Effector memory CD8-positive, alpha-beta T cell (primary cell): Measurements from ENCODE around the gene MEDAG.
"Not testable (repeated sequence)": the region's sequence is repeated elsewhere in the genome, so short reads cannot be mapped to it uniquely, and the experiment has no call there.

Experiments
- ATAC-seq: fragments of 150-1000 bp; cut with Tn5 transposase; replicated peaks from 2 replicates; pipeline ENCODE4 v1.10.0; 2021; ENCODE audit warnings: mild to moderate bottlenecking, moderate library complexity
- DNase-seq, 3 experiments: peaks; one replicate each; pipeline ENCODE4 v3.0.0; 2021
- H3K27ac Mint-ChIP-seq, 2 donors: one replicate each; pipeline ENCODE4 v1.8.0; 2022; ENCODE audit warnings: mild to moderate bottlenecking in 2 of 2, mixed read lengths in 2 of 2, moderate library complexity in 2 of 2
- H3K27me3 Mint-ChIP-seq, 2 donors: one replicate each; pipeline ENCODE4 v1.8.0; 2022; ENCODE audit warnings: mixed read lengths in 2 of 2
- H3K36me3 Mint-ChIP-seq: one replicate; pipeline ENCODE4 v1.8.0; 2022; ENCODE audit warnings: mild to moderate bottlenecking, moderate library complexity, mixed read lengths; ENCODE audit not compliant: insufficient read depth
- H3K4me1 Mint-ChIP-seq, 2 donors: one replicate each; pipeline ENCODE4 v1.8.0; 2022; ENCODE audit warnings: low read depth in 2 of 2, mixed read lengths in 2 of 2
- H3K4me3 Mint-ChIP-seq, 2 donors: one replicate each; pipeline ENCODE4 v1.8.0; 2022; ENCODE audit warnings: mild to moderate bottlenecking in 2 of 2, mixed read lengths in 2 of 2, moderate library complexity in 2 of 2
- H3K9me3 Mint-ChIP-seq, 2 donors: one replicate each; pipeline ENCODE4 v1.8.0; 2022; ENCODE audit warnings: mixed read lengths in 2 of 2

MEDAG gene

DNA sequence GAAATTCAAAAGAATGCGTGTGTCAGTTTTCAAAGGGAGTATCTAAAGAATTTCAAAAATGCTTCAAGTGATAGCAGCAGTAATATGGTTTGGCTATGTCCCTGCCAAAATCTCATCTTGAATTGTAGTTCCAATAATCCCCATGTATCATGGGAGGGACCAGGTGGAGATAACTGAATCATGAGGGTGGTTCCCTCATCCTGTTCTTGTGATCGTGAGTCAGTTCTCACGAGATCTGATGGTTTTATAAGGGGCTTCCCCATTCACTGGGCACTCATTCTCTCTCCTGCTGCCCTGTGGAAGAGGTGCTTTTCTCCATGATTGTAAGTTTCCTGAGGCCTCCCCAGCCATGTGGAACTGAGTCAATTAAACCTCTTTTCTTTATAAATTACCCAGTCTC is 21.1 kb downstream of the MEDAG start:
- not testable (repeated sequence) for H3K9me3 Mint-ChIP-seq

DNA sequence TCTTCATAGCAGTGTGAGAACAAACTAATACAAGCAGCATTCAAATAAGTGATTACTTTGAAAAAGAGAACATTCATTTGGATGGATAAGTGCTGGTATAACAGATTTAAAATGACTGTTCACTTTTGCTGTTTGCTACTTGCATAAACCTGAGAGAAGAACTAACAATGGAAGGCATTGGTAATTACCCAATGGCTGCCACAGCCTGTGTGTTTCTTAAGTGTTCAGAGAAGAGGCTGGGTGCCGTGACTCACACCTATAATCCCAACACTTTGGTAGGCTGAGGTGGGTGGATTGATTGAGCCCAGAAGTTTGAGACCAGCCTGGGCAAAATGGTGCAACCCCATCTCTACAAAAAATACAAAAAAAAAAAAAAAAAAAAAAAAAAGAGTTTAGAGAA is 21.5 kb downstream of the MEDAG start:
- ATAC-seq (no peak), DNase-seq (no peak)
- H3K36me3 Mint-ChIP-seq, result no peaks in the 10 kb centered on the region
- peaks cover 49 to 53% of the 10 kb centered on the region in 2 donors for H3K27me3 Mint-ChIP-seq
- H3K9me3 Mint-ChIP-seq, result no peaks in the 10 kb centered on the region
- no peak overlapping the region for H3K27ac Mint-ChIP-seq
- no peak overlapping the region for H3K4me3 Mint-ChIP-seq
- peaks cover 0 to 4% of the 10 kb centered on the region in 2 donors for H3K4me1 Mint-ChIP-seq

More for the DNA sequence above, 21.1 kb downstream of the MEDAG start:
- H3K27ac Mint-ChIP-seq, H3K4me3 Mint-ChIP-seq, H3K36me3 Mint-ChIP-seq, DNase-seq, ATAC-seq, H3K4me1 Mint-ChIP-seq: not testable (repeated sequence)
- H3K27me3 Mint-ChIP-seq, result peaks cover 45 to 49% of the 10 kb centered on the region in 2 donors

DNA sequence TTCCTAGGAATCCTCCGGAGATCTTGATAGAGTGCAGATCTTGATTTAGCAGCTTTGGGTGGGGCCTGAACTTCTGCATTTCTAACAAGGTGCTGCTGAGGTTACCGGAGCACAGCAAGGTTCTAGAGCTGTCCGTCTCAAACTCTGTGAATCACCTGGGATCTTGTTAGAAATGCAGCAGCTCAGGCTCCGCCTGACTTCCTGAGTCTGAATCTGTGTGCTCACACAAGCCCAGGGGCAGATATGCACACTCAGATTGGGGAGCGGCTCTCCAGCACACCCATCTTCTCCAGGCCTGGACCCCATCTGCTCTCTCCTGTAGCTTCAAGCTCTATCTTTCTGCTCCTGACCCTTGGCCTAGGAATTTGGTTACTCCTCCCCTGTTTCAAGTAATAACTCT is 22.9 kb downstream of the MEDAG start:
- Mint-ChIP-seq H3K27ac (no peak overlapping the region), H3K4me3 (no peak overlapping the region), H3K4me1 (peaks cover 0 to 4% of the 10 kb centered on the region in 2 donors), H3K36me3 (no peaks in the 10 kb centered on the region), H3K27me3 (peaks cover 56 to 63% of the 10 kb centered on the region in 2 donors), H3K9me3 (no peaks in the 10 kb centered on the region)
- no peak for DNase-seq
- ATAC-seq, result no peak

DNA sequence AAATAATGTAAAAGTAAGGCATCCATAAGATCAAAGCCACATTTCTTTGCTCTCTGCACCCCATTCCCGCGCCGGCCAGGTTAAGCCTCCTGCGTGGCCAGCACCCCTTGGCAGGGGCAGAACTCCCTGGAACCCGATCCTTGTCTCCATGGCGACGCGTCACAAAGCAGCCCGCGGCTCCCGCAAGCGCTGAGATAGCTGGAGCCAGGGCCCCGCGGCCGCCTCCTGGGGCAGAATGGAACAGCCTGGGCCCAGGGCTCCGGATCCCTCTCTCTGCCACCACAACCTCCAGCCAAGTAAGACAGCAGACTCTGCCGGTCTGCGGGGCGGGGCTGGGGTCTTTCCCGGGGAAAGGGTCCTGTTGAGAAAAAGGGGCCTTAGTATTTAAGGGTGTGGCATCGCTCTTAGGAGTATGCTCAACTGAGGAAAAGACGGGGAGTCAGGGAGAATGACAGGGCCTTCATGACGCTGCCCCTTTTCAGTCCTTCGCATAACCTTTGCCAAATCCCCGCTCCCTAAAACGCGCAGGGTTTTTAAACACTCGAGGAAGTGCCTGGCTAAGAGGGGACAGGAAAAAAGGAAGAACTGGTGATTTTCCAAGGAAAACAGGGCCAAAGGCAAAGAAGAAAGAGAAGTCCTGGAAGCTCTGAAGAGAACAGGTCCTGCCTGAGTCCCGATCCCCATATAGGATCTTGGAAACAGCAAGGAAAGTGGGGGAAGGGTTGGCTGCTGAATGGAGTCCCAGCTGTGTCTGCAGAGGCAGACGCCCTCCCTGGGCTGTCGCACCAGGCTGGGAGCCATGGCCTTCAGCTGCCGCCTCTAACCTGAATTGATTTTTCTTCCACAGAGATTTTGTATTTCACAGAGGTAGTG is 26.6 kb downstream of the MEDAG start, which contains the start of gene TEX26:
Gene TEX26 (plus strand): TSS at position 176 of the 873 bp plus-strand sequence. CDS start 60 bp downstream, at position 236.
- no peaks in the 10 kb centered on the region for H3K36me3 Mint-ChIP-seq
- H3K4me3 Mint-ChIP-seq, result no peak within 1 kb of the TSS
- no peaks in the 10 kb centered on the region for H3K4me1 Mint-ChIP-seq
- ATAC-seq (no peak), DNase-seq (no peak)
- no peak within 1 kb of the TSS for H3K27ac Mint-ChIP-seq
- H3K9me3 Mint-ChIP-seq, result no peaks in the 10 kb centered on the region
- H3K27me3 Mint-ChIP-seq, result peaks cover 71 to 85% of the 10 kb centered on the region in 2 donors

DNA sequence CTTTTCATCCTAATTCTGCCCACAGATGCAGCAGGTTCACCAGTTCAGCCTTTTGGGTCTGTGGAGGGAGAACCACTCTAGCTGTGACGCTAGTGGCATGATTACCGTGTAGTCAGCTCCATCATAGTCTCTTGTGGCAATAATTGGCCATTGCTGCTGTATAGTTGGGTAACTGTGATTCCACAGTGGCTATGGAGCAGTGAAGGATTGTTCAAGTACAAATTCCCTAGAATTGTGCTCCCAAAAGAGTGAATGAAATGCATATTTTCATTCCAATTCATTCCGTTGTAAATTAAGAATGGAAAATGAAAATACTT is 27.2 kb downstream of the MEDAG start:
- Mint-ChIP-seq H3K27me3 (peaks cover 77 to 85% of the 10 kb centered on the region in 2 donors), H3K4me1 (no peaks in the 10 kb centered on the region), H3K9me3 (no peaks in the 10 kb centered on the region), H3K36me3 (no peaks in the 10 kb centered on the region), H3K27ac (no peak overlapping the region), H3K4me3 (no peak overlapping the region)
- ATAC-seq (no peak), DNase-seq (no peak)

DNA sequence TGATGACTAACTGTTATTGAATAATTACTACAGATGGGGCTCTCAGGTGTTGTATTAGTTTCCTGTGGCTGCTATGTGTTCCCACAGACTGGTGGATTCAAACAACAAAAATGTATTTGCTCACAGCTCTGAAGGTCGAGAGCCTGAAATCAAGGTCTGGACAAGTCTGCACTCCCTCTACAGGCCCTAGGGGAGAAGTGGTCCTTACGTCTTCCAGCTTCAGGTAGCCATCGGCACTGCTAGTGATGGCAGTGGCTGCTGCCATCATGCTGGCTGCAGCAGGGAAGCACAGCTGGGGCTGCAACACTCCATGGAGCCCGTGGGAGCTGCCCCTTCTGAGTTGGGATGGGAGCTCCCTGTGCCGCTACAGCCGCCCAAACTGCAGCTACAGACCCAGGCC is 28.3 kb downstream of the MEDAG start:
- no peak for ATAC-seq
- DNase-seq, result no peak
- H3K36me3 Mint-ChIP-seq, result no peaks in the 10 kb centered on the region
- no peaks in the 10 kb centered on the region for H3K4me1 Mint-ChIP-seq
- no peak overlapping the region for H3K27ac Mint-ChIP-seq
- H3K4me3 Mint-ChIP-seq, result no peak overlapping the region
- peaks cover 69 to 74% of the 10 kb centered on the region in 2 donors for H3K27me3 Mint-ChIP-seq
- no peaks in the 10 kb centered on the region for H3K9me3 Mint-ChIP-seq

DNA sequence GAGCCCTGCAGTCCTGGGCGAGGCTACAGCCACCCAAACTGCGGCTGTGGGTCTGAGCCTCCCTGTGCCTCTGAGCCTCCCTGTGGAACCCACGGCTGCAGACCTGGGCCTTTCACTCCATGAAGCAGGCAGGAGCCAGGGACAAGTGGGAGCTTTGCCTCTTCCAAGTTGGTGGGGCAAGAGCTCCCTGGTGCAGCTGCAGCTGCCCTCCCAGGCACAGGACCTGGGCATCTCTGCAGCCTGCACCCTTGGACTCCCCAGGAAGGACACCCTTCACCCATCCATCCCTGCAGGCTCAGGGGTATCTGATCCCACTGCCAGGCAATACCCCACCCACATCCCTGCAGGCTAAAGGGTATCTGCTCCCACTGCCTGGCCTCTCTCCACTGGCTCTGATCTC is 28.7 kb downstream of the MEDAG start:
- DNase-seq (no peak), ATAC-seq (no peak)
- no peaks in the 10 kb centered on the region for H3K9me3 Mint-ChIP-seq
- no peak overlapping the region for H3K27ac Mint-ChIP-seq
- H3K27me3 Mint-ChIP-seq, result peaks cover 64 to 70% of the 10 kb centered on the region in 2 donors
- H3K4me1 Mint-ChIP-seq, result no peaks in the 10 kb centered on the region
- no peak overlapping the region for H3K4me3 Mint-ChIP-seq
- no peaks in the 10 kb centered on the region for H3K36me3 Mint-ChIP-seq

DNA sequence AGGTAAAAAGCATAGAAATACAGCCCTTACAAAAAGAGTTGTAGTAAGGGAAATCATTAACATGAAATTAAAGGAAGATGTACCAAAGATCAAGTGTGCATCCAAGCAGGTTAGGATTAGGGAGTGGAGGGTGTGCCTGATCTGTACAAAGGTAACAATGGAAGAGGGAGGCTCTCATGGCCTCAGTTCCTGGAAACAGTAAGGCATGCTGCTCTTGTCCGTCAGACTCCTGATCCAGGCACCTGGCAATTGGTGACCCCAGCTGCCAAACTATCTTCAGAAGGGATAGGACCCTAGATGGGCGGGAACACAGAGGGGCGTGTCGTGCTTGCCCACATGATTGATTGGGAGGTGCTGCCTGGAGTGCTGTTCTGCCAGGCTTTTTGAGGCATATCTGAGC is 30.9 kb downstream of the MEDAG start:
- no peak for DNase-seq
- H3K27me3 Mint-ChIP-seq, result peaks cover 46 to 48% of the 10 kb centered on the region in 2 donors
- no peak for ATAC-seq
- H3K4me1 Mint-ChIP-seq, result no peaks in the 10 kb centered on the region
- H3K36me3 Mint-ChIP-seq, result no peaks in the 10 kb centered on the region
- no peak overlapping the region for H3K27ac Mint-ChIP-seq
- no peaks in the 10 kb centered on the region for H3K9me3 Mint-ChIP-seq
- H3K4me3 Mint-ChIP-seq, result no peak overlapping the region

DNA sequence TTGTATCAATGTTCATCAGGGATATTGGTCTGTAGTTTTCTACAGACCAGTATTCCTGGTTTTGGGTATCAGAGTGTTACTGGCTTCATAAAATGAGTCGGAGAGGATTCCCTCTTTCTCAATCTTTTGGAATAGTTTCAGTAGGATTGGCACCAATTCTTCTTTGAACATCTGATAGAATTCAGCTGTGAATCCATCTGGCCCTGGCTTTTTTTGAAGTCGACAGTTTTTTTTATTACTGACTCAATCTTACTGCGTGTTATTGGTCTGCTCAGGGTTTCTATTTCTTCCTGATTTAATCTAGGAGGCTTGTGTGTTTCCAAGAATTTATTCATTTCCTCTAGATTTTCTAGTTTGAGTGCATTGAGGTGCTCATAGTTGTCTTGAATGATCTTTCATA is 37.8 kb downstream of the MEDAG start:
- H3K4me1 Mint-ChIP-seq, result no peaks in the 10 kb centered on the region
- ATAC-seq, result no peak
- H3K27ac Mint-ChIP-seq, result no peak overlapping the region
- DNase-seq, result no peak
- peaks cover 43 to 52% of the 10 kb centered on the region in 2 donors for H3K27me3 Mint-ChIP-seq
- H3K4me3 Mint-ChIP-seq, result no peak overlapping the region
- H3K9me3 Mint-ChIP-seq, result peaks cover 0 to 2% of the 10 kb centered on the region in 2 donors
- H3K36me3 Mint-ChIP-seq, result no peaks in the 10 kb centered on the region

DNA sequence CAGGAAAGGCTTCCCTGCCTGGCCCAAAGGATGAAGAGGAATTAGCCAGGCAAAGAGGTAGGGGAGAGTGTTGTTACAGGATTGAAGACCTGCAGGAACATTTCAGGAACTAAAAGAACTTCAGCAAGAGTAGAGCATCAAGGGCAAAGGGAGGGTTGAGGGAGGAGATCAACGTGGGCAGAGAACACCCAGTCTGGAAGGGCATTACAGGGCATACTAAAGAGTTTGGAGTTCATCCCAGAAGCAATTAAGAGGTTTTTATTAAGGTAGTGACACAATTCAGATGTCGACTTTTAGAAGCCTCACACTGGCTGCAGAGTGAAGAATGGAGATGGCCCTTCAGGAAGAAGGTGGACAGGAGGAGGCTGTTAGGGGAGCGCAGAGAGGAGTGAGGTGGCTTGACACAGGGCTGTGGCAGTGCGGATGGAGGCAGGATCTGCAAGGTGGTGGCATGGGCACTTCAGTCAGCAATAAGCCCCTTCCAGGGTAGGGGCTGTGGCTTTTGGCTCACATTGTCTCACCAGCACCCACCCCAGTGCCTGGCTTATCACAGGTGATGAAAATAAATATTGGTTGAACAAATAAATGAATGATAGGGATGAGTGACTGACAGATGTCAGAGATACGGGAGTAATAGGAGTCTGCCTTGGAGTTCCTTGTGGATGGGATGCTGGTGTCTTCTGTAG is 51.3 kb downstream of the MEDAG start:
- no peak for DNase-seq
- H3K27ac Mint-ChIP-seq, result no peak overlapping the region
- peaks cover 1 to 7% of the 10 kb centered on the region in 2 donors for H3K9me3 Mint-ChIP-seq
- H3K36me3 Mint-ChIP-seq, result no peaks in the 10 kb centered on the region
- ATAC-seq, result no peak
- H3K4me1 Mint-ChIP-seq, result no peaks in the 10 kb centered on the region
- H3K4me3 Mint-ChIP-seq, result no peak overlapping the region
- peaks cover 60% of the 10 kb centered on the region in 2 donors for H3K27me3 Mint-ChIP-seq

DNA sequence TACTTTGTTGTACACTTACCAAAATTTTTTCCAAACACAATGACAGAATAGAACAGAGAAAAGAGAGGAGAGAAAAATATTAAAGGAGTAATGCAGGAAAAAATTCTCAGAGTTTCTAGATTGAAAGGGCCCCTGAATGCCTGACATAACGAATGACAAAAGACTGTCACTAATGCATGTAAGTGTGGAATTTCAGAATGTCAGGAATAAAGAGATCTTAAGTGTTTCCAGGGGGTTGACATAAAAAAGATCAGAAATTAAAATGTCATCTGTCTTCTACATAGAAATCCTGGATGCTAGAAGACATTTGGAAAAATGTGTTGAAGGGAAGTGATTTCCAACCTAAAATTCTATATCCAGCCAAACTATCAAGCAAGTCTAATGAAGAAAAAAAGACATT is 53.6 kb downstream of the MEDAG start:
- Mint-ChIP-seq H3K36me3 (no peaks in the 10 kb centered on the region), H3K9me3 (peaks cover 1 to 7% of the 10 kb centered on the region in 2 donors), H3K4me1 (no peaks in the 10 kb centered on the region), H3K4me3 (no peak overlapping the region), H3K27ac (no peak overlapping the region), H3K27me3 (peaks cover 60 to 61% of the 10 kb centered on the region in 2 donors)
- no peak for DNase-seq
- ATAC-seq, result no peak

DNA sequence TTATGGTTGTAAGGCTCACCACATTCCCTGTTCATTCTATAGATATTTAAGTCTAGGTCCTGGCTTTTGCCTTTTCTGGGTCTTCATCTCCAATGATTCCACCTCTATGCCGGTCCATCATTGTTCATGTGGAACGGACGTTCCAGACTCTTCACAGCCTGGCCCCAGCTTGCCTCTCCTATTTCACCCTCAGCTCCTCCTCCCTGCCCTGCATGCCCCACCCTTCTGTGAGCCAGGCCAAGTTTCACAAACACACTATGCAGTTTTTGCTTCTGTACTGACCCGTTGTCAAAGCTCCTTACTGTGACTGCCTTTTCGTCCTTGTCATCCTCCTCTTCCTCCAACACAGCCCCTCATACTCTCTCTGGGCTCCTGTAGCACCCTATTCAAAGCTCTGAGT is 57.7 kb downstream of the MEDAG start:
- Mint-ChIP-seq H3K4me3 (no peak overlapping the region), H3K36me3 (no peaks in the 10 kb centered on the region), H3K9me3 (peaks cover 0 to 1% of the 10 kb centered on the region in 2 donors), H3K4me1 (no peaks in the 10 kb centered on the region), H3K27me3 (peaks cover 47 to 54% of the 10 kb centered on the region in 2 donors), H3K27ac (no peak overlapping the region)
- DNase-seq (no peak), ATAC-seq (no peak)

DNA sequence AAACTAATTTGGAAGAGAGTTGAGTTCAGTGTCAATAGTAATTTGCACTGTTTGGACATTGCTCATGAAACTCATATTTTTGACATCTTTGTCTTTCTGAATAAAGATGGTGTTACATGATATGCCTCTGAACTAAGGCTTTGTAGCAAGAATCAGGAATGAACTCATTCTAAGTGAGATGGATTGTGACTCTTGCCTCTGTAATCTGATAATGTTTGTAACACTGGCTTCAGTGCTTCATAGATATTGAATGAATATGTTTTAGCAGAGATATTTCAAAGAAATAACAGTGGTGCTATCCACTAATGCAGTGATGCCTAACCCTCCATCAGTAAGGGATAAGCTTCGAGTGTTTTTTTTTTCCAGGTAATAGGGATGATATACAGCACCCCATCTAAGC is 59.3 kb downstream of the MEDAG start:
- no peak for ATAC-seq
- Mint-ChIP-seq H3K36me3 (no peaks in the 10 kb centered on the region), H3K27ac (no peak overlapping the region), H3K27me3 (peaks cover 59 to 65% of the 10 kb centered on the region in 2 donors), H3K4me3 (no peak overlapping the region), H3K9me3 (no peaks in the 10 kb centered on the region), H3K4me1 (no peaks in the 10 kb centered on the region)
- no peak for DNase-seq

DNA sequence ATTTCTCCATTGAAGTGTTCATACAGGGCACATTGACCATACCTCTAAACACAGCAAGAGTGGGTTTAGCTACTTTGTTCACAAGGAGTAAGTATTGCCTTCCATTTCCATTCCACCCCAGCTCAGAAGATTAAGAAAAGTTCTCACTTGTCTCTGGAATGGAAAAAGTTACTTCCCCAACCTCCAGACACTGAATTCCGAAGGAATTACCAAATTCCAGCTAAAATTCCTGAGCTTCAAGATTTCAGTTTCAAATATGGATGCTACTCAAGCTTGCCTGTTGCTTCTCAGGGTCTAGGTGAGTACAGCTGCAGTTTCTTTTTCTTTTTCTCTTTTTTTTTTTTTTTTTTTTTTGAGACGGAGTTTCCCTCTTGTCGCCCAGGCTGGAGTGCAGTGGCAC is 60.0 kb downstream of the MEDAG start:
- no peaks in the 10 kb centered on the region for H3K36me3 Mint-ChIP-seq
- ATAC-seq (no peak), DNase-seq (no peak)
- H3K27ac Mint-ChIP-seq, result no peak overlapping the region
- no peak overlapping the region for H3K4me3 Mint-ChIP-seq
- no peaks in the 10 kb centered on the region for H3K9me3 Mint-ChIP-seq
- H3K27me3 Mint-ChIP-seq, result peaks cover 66 to 72% of the 10 kb centered on the region in 2 donors
- H3K4me1 Mint-ChIP-seq, result no peaks in the 10 kb centered on the region
